SKM-1 (cell line): ENCODE results near the gene DHRS13.
"Not testable (repeated sequence)": the region's sequence is repeated elsewhere in the genome, so short reads cannot be mapped to it uniquely, and the experiment has no call there.

Experiments
- DNase-seq: peaks from one replicate; lab custom pipeline; 2025; ENCODE audit not compliant: unreplicated experiment; lab: John Stamatoyannopoulos, UW

The DHRS13 gene

GRCh38 chr17:28883967-28884702, 18.7 kb downstream of the DHRS13 start:
- no peak for DNase-seq

- no peak for DNase-seq
These were observed 20.6 kb downstream of the DHRS13 start for GRCh38 chr17:28882154-28882895.

- no peak for DNase-seq
These were observed 21.3 kb downstream of the DHRS13 start for GRCh38 chr17:28881533-28882056.

- DNase-seq, result no peak
These were observed 22.3 kb downstream of the DHRS13 start for GRCh38 chr17:28880572-28880945.

- no peak for DNase-seq
These were observed 22.9 kb downstream of the DHRS13 start for GRCh38 chr17:28879886-28880571.

GRCh38 chr17:28878981-28879380, 23.9 kb downstream of the DHRS13 start:
- DNase-seq, result no peak

GRCh38 chr17:28878158-28878910, 24.5 kb downstream of the DHRS13 start:
- DNase-seq, result no peak

- DNase-seq, result not testable (repeated sequence)
These were observed 25.6 kb downstream of the DHRS13 start for GRCh38 chr17:28877150-28877711.

- DNase-seq, result no peak
These were observed 26.9 kb downstream of the DHRS13 start for GRCh38 chr17:28875848-28876550.

- no peak for DNase-seq
These were observed 28.1 kb downstream of the DHRS13 start for GRCh38 chr17:28874750-28875149.

GRCh38 chr17:28873839-28874238, 29.0 kb downstream of the DHRS13 start:
- no peak for DNase-seq

GRCh38 chr17:28871056-28871579, 31.8 kb downstream of the DHRS13 start:
- DNase-seq, result no peak

GRCh38 chr17:28867276-28867675, 35.6 kb downstream of the DHRS13 start:
- DNase-seq, result no peak

GRCh38 chr17:28865946-28866752, 36.7 kb downstream of the DHRS13 start:
- no peak for DNase-seq

GRCh38 chr17:28864991-28865849, 37.7 kb downstream of the DHRS13 start:
- DNase-seq, result no peak

- DNase-seq, result no peak
These were observed 38.9 kb downstream of the DHRS13 start for GRCh38 chr17:28863953-28864352.

GRCh38 chr17:28862561-28862960, 40.3 kb downstream of the DHRS13 start:
- DNase-seq, result no peak
